Neural cell (in vitro differentiated cells): ENCODE results near the gene TM9SF4.

Experiments used
- CTCF ChIP-seq: fragments of 450-650 bp; IDR thresholded peaks from 2 replicates; pipeline ENCODE4 v1.5.1; 2014; ENCODE audit warnings: antibody characterized with exemption, mild to moderate bottlenecking, moderate library complexity; ENCODE audit not compliant: poor library complexity, severe bottlenecking
- EZH2 ChIP-seq: fragments of 200-600, 300-800 bp; shearing (Covaris generic), sonication (generic); IDR thresholded peaks from 2 replicates; pipeline ENCODE4 v1.6.1; 2014; ENCODE audit warnings: antibody characterized with exemption, low read length, borderline replicate concordance, mild to moderate bottlenecking; ENCODE audit not compliant: insufficient read depth, poor library complexity, severe bottlenecking
- POLR2AphosphoS5 ChIP-seq: IDR thresholded peaks from 2 replicates; pipeline ENCODE4 v1.6.1; 2012
- RAD21 ChIP-seq: fragments of 450-650 bp; conservative IDR thresholded peaks from 2 replicates; pipeline ENCODE4 v1.6.1; 2014; ENCODE audit warnings: antibody characterized with exemption, mild to moderate bottlenecking, moderate library complexity
- REST ChIP-seq: IDR thresholded peaks from 2 replicates; pipeline ENCODE4 v1.6.1; 2012; ENCODE audit warnings: borderline replicate concordance

- TF ChIP-seq POLR2AphosphoS5 (no peak), EZH2 (no peak), REST (no peak), RAD21 (no peak), CTCF (no peak)
Observed at GRCh38 chr20:32140603-32141002, 31.1 kb downstream of the TM9SF4 start.
